Adrenal gland (tissue), 12 donors: ENCODE results near the gene CCNY. TPM values are rescaled to one million over a fixed set of nuclear protein-coding genes. Genes with fewer than 3 reads are reported as not detected.

Source experiments
- DNase-seq, 7 donors: peaks; one replicate each; pipeline ENCODE4 v3.0.0-alpha.2; 2019 to 2020
- H3K27ac ChIP-seq, 5 donors: fragments of 200-600 bp; sonication (generic) in 4 of 5; 1 replicate in 3 of 5; 2 replicates in 2 of 5; pipeline versions ENCODE4 v1.5.1 to v1.8.0; 2016 to 2020; ENCODE audit warnings: mild to moderate bottlenecking in 1 of 5
- H3K27me3 ChIP-seq: fragments of 200-600 bp; 2 replicates; pipeline ENCODE4 v1.8.0; 2021
- H3K36me3 ChIP-seq, 2 donors: fragments of 200-600 bp; replicated peaks in 1 of 2; 1 replicate in 1 of 2; 2 replicates in 1 of 2; pipeline versions ENCODE4 v1.5.1 to v1.8.0; 2018 to 2022
- H3K4me1 ChIP-seq, 2 donors: fragments of 200-600 bp; replicated peaks in 1 of 2; 1 replicate in 1 of 2; 2 replicates in 1 of 2; pipeline versions ENCODE4 v1.5.1 to v1.8.0; 2018 to 2021
- H3K4me3 ChIP-seq, 4 donors: fragments of 200-600 bp; sonication (generic) in 3 of 4; one replicate each; pipeline ENCODE4 v1.5.1; 2016 to 2018
- H3K9me3 ChIP-seq, 3 donors: fragments of 200-600 bp; sonication (generic) in 1 of 3; replicated peaks in 1 of 3; 1 replicate in 2 of 3; 2 replicates in 1 of 3; pipeline versions ENCODE4 v1.5.1 to v1.8.0; 2016 to 2021
- POLR2A ChIP-seq, 2 donors: fragments of 450-650 bp; IDR thresholded peaks; one replicate each; pipeline ENCODE4 v1.6.1; 2017; ENCODE audit warnings: antibody characterized with exemption in 2 of 2, mild to moderate bottlenecking in 2 of 2, moderate library complexity in 1 of 2
- WGBS, 4 donors: extraction: QIAGEN DNeasy Blood & Tissue Kit in 2 of 4; methylation state at CpG; one replicate each; pipeline versions ENCODE4 v1.1.5 to v1.1.7; 2013 to 2017; 5-methylcytosine and 5-hydroxymethylcytosine counted together
- intact Hi-C, 2 donors: fragments of 100-400 bp; cut with DNase I; formaldehyde crosslinking; loops; one replicate each; pipeline versions ENCODE4 v1.14.1 to v1.15.0; 2022 to 2023
- polyA plus RNA-seq, 3 donors: library from polyadenylated mRNA; stranded (reverse); fragments of 200-250 nt in 2 of 3; fragments of 350-450 nt in 1 of 3; fragmentation: Illumina TruSeq in 1 of 3; extraction: RNeasy Lipid Tissue Mini Kit (QIAGEN cat#74804) in 1 of 3; gene quantifications; one replicate each; pipeline ENCODE4 v1.2.3, GENCODE V29; 2013 to 2014
- total RNA-seq, 9 donors: library from RNA; depleted of rRNA in 4 of 9; stranded (reverse); fragments of >200 nt in 4 of 9; fragments of 120-200 nt in 1 of 9; fragmentation: NEBNext Ultra II Directional in 1 of 9; extraction: Animal tissue kit (Norgen Biotek cat#: 25700) in 1 of 9; gene quantifications; one replicate each; pipeline versions ENCODE4 v1.1.0 to v1.2.4, GENCODE V29; 2013 to 2023
- TF ChIP-seq, protein P1 (sequence below), 6 experiments: fragments of 450-650 bp in 4 of 6; fragments of 200-600 bp in 2 of 6; sonication (generic) in 1 of 6; IDR thresholded peaks; 1 replicate in 5 of 6; 2 replicates in 1 of 6; pipeline versions ENCODE4 v1.5.1 to v1.8.0; 2016 to 2021; ENCODE audit warnings: antibody characterized with exemption in 6 of 6, mild to moderate bottlenecking in 2 of 6, moderate library complexity in 1 of 6
- donor health status: healthy with polysubstance abuse.
- donor health status: Bipolar disorder and iron deficiency.
- donor health status: DM: yes; HTN: yes; CAD: no.
- donor health status: DM: no; HTN: no; CAD: no.
- donor health status: DM: no; HTN: no; CAD: no.
- donor health status: DM: yes; HTN: yes; CAD: no.

Gene CCNY
- total and polyA plus RNA-seq, 12 donors: 18.3 to 87.0 (median 45.2) TPM

DNA sequence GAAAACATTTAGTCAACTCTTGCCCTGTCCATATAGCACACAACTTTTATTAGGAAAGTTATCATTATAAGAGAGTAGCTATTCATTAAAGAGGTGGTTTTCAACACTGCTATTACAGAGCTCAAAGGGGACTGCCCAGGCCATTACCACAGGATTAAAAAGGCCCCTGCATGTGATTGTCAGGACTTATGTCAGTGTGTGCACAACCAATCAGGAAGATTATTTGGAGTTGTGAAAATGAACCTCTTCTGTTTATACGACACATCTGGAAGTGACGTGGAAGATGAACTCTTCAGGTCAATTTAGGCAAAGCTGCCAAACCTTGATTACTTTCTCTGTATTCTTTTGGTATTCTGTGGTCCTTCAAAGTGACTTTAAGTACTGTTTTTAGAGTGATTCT, 14.7 kb downstream of the CCNY start:
- Histone ChIP-seq H3K36me3 (no peaks in the 10 kb centered on the region), H3K4me1 (peaks cover 6 to 40% of the 10 kb centered on the region in 2 donors), H3K4me3 (no peak overlapping the region), H3K27ac (no peak overlapping the region), H3K27me3 (no peaks in the 10 kb centered on the region), H3K9me3 (no peaks in the 10 kb centered on the region)
- intact Hi-C loops: no loop called here
- DNase-seq: no peak
- TF ChIP-seq, protein P1, sequence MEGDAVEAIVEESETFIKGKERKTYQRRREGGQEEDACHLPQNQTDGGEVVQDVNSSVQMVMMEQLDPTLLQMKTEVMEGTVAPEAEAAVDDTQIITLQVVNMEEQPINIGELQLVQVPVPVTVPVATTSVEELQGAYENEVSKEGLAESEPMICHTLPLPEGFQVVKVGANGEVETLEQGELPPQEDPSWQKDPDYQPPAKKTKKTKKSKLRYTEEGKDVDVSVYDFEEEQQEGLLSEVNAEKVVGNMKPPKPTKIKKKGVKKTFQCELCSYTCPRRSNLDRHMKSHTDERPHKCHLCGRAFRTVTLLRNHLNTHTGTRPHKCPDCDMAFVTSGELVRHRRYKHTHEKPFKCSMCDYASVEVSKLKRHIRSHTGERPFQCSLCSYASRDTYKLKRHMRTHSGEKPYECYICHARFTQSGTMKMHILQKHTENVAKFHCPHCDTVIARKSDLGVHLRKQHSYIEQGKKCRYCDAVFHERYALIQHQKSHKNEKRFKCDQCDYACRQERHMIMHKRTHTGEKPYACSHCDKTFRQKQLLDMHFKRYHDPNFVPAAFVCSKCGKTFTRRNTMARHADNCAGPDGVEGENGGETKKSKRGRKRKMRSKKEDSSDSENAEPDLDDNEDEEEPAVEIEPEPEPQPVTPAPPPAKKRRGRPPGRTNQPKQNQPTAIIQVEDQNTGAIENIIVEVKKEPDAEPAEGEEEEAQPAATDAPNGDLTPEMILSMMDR (IDR thresholded peaks at IDR 0.05): no peak
- TF ChIP-seq POLR2A (IDR thresholded peaks at IDR 0.05): no peak
- 75 to 84% (median 76%) methylated on average over 2 of the region's 2 CpGs for WGBS, 4 donors

DNA sequence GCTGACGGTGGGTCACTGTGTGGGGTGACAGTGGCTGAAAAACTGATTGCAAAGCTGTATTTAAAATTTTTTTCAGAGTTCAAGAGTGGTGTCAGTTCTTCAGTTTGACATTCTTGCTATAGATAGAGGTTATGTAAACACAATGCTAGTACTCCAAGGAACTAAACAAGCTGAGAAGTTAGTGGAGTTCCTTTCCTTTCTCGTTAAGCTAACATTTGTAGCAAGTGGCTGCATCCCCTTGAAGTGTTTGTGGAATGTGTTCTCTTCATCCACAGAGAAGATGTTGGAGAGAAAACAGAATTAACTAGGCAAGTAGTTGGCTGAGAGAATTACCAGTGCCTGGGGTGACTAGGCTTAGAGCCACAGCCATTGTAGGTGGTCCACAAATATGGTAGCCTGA, 15.8 kb downstream of the CCNY start:
- no peaks in the 10 kb centered on the region for H3K9me3 ChIP-seq
- H3K36me3 ChIP-seq: no peaks in the 10 kb centered on the region
- WGBS, 4 donors: 83 to 94% (median 86%) methylated on average over 2 of the region's 2 CpGs
- peaks cover 0 to 37% of the 10 kb centered on the region in 2 donors for H3K4me1 ChIP-seq
- TF ChIP-seq, protein P1 (IDR thresholded peaks at IDR 0.05): no peak
- TF ChIP-seq POLR2A (IDR thresholded peaks at IDR 0.05): no peak
- no peak for DNase-seq
- intact Hi-C loops: no loop called here
- no peak overlapping the region for H3K4me3 ChIP-seq
- H3K27me3 ChIP-seq: no peaks in the 10 kb centered on the region
- H3K27ac ChIP-seq: no peak overlapping the region

DNA sequence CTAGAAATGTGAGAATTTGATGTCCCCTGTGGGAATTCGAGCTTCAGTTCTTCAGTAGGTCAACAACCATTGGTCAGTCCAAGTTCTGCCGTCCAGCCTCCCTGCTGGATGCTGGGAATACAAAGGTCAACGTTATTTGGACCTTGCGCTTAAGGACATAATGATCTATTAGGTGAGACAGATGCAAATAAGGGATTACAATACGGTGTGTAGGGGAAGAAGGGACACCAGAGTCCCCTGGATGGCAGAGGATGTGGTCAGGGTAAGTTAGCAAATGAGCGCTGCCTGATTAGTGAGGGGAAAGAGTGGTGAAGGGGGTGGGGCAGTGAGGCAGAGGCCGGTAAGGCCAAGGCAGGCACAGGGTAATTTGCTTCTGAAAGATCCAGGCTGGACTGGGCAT, 16.2 kb downstream of the CCNY start:
- Histone ChIP-seq H3K36me3 (no peaks in the 10 kb centered on the region), H3K4me3 (no peak overlapping the region), H3K27ac (no peak overlapping the region), H3K4me1 (peaks cover 0 to 37% of the 10 kb centered on the region in 2 donors), H3K27me3 (no peaks in the 10 kb centered on the region), H3K9me3 (no peaks in the 10 kb centered on the region)
- DNase-seq: no peak
- WGBS, 4 donors: 75 to 93% (median 82%) methylated on average over 7 of the region's 7 CpGs
- intact Hi-C loops: no loop called here
- TF ChIP-seq, protein P1 (IDR thresholded peaks at IDR 0.05): no peak
- TF ChIP-seq POLR2A (IDR thresholded peaks at IDR 0.05): no peak

DNA sequence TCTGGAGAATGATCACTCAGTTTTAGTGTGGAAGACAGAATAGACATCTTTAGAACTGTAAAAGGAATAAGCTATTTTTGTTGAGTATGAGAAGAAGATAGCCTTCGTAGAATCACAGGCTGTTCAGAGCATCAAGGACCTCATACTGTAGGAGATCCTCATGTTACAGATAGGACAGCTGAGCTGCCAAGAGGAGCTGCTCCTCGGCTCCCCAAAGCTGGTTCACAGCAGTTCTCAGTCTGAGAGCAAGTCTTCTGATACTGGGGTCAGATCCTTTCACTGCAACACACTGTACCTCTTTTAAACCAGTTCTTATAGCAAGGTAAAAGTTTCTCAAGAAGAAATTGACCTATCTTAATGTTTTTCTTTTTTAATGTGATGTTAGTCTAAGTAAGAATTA, 17.1 kb downstream of the CCNY start:
- no peak for DNase-seq
- intact Hi-C loops: no loop called here
- no peaks in the 10 kb centered on the region for H3K27me3 ChIP-seq
- H3K36me3 ChIP-seq: no peaks in the 10 kb centered on the region
- TF ChIP-seq, protein P1 (IDR thresholded peaks at IDR 0.05): no peak
- TF ChIP-seq POLR2A (IDR thresholded peaks at IDR 0.05): no peak
- no peak overlapping the region for H3K4me3 ChIP-seq
- peaks cover 0 to 43% of the 10 kb centered on the region in 2 donors for H3K4me1 ChIP-seq
- 64 to 87% (median 78%) methylated on average over 2 of the region's 2 CpGs for WGBS, 4 donors
- H3K27ac ChIP-seq: no peak overlapping the region
- no peaks in the 10 kb centered on the region for H3K9me3 ChIP-seq
